HepG2 (cell line): ENCODE results near the gene PDE8B. TPM values are rescaled to one million over a fixed set of nuclear protein-coding genes. Genes with fewer than 3 reads are reported as not detected.
"Not testable (repeated sequence)": the region's sequence is repeated elsewhere in the genome, so short reads cannot be mapped to it uniquely, and the experiment has no call there.

ENCODE experiments used
- ATAC-seq: fragments of 200-7000 bp; cut with Tn5 transposase; 3 replicates; pipeline ENCODE4 v1.9.1; 2020; ENCODE audit warnings: mild to moderate bottlenecking, moderate library complexity
- BruUV-seq: library from RNA; stranded (reverse); fragments of 400-500 nt; replicated peaks from 2 replicates; lab custom pipeline; 2021; lab: Mats Ljungman, UMichigan
- CTCF ChIA-PET: fragments of 300-600 bp; formaldehyde crosslinking; extraction: SDS; loops from one replicate; lab custom pipeline; 2021; ENCODE audit warnings: low total read pairs, inconsistent platforms, low intra/inter-chr PET ratio; lab: Yijun Ruan, JAX
- POLR2A ChIA-PET: fragments of 350-600 bp; sonication (Branson Sonifier 250); formaldehyde crosslinking; loops from one replicate; lab custom pipeline; 2020; ENCODE audit warnings: antibody characterized with exemption, inconsistent platforms; lab: Yijun Ruan, JAX
- DNase-seq: peaks from one replicate; pipeline ENCODE4 v3.0.0-alpha.2; 2015; ENCODE audit warnings: low spot score
- FAIRE-seq: peaks from 3 replicates; lab custom pipeline; 2011; peaks lifted over from hg19 to GRCh38; lab: Jason Lieb, UNC
- H2AFZ ChIP-seq: one replicate; pipeline ENCODE4 v1.6.1; 2011; ENCODE audit warnings: low read length, inconsistent platforms
- H3K27ac ChIP-seq: fragments of 300-600 bp; 3 replicates; pipeline ENCODE4 v1.8.0; 2011; ENCODE audit warnings: mixed run types, mild to moderate bottlenecking, mixed read lengths, low read length, inconsistent platforms; ENCODE audit not compliant: insufficient read depth; ENCODE audit errors: extremely low read length
- H3K27me3 ChIP-seq, 2 experiments: fragments of 200-600 bp in 1 of 2; 2 replicates in 1 of 2; 3 replicates in 1 of 2; pipeline versions ENCODE4 v1.6.0 to v1.8.0; 2011; ENCODE audit warnings: low read length in 2 of 2, mild to moderate bottlenecking in 2 of 2, moderate library complexity in 2 of 2, inconsistent platforms in 1 of 2; ENCODE audit not compliant: insufficient read depth in 2 of 2, control insufficient read depth in 1 of 2
- H3K36me3 ChIP-seq, 2 experiments: fragments of 200-600 bp in 1 of 2; replicated peaks in 1 of 2; 2 replicates in 1 of 2; 3 replicates in 1 of 2; pipeline versions ENCODE4 v1.5.1 to v1.8.0; 2011; ENCODE audit warnings: low read length in 2 of 2, inconsistent platforms in 1 of 2; ENCODE audit not compliant: insufficient read depth in 2 of 2, control insufficient read depth in 1 of 2
- H3K4me1 ChIP-seq: 2 replicates; pipeline ENCODE4 v1.5.1; 2012; ENCODE audit warnings: low read length, inconsistent platforms; ENCODE audit not compliant: insufficient read depth
- H3K4me2 ChIP-seq: 2 replicates; pipeline ENCODE4 v1.6.0; 2011; ENCODE audit warnings: low read depth, low read length, inconsistent platforms
- H3K4me3 ChIP-seq, 3 experiments: fragments of 200-600 bp in 1 of 3; sonication (generic), shearing (Covaris generic) in 1 of 3; replicated peaks in 1 of 3; 2 replicates each; pipeline ENCODE4 v1.5.1; 2011 to 2016; ENCODE audit warnings: low read length in 3 of 3, inconsistent platforms in 2 of 3, low read depth in 2 of 3, mild to moderate bottlenecking in 2 of 3, control low read depth in 1 of 3, mixed read lengths in 1 of 3; ENCODE audit not compliant: insufficient read depth in 1 of 3
- H3K79me2 ChIP-seq: one replicate; pipeline ENCODE4 v1.6.1; 2011; ENCODE audit warnings: low read length, inconsistent platforms; ENCODE audit not compliant: insufficient read depth
- H3K9ac ChIP-seq: 2 replicates; pipeline ENCODE4 v1.6.0; 2011; ENCODE audit warnings: mild to moderate bottlenecking, low read depth, low read length, inconsistent platforms; ENCODE audit not compliant: insufficient read depth
- H3K9me3 ChIP-seq: 2 replicates; pipeline ENCODE4 v1.5.1; 2012; ENCODE audit warnings: mild to moderate bottlenecking, low read length
- H4K20me1 ChIP-seq: 2 replicates; pipeline ENCODE4 v1.6.0; 2011; ENCODE audit warnings: inconsistent platforms, mild to moderate bottlenecking, low read length, moderate library complexity; ENCODE audit not compliant: insufficient read depth
- FOXA1 ChIP-seq, 2 experiments: fragments of 450-650 bp in 1 of 2; sonication (generic) in 1 of 2; formaldehyde crosslinking in 1 of 2; IDR thresholded peaks; 2 replicates each; pipeline versions ENCODE4 v1.4.0 to v1.6.1; 2016 to 2020; ENCODE audit warnings: missing genetic modification reagents in 1 of 2
- WGBS: methylation state at CpG from one replicate; pipeline ENCODE4 v1.1.6; 2017; ENCODE audit warnings: low lambda C conversion rate; 5-methylcytosine and 5-hydroxymethylcytosine counted together
- in situ Hi-C: cut with HindIII; loops from 2 replicates; pipeline ENCODE4 v1.10.0; 2017; ENCODE audit warnings: low pct_unique_long_range_greater_than_20kb; ENCODE audit not compliant: extremely low pct_ligation_motif_present
- intact Hi-C: fragments of 100-400 bp; cut with micrococcal nuclease; formaldehyde crosslinking; loops from one replicate; pipeline ENCODE4 v1.10.0; 2022; ENCODE audit not compliant: unreplicated experiment
- polyA plus RNA-seq, 8 experiments: library from polyadenylated mRNA; depleted of rRNA in 3 of 8; stranded (reverse) in 7 of 8; unstranded in 1 of 8; fragments of >200 nt; fragmentation: Illumina TruSeq in 4 of 8; extraction: Trizol in 4 of 8; gene quantifications; 2 replicates each; pipeline versions ENCODE4 v1.2.1 to v1.2.3, GENCODE V29; 2011 to 2016; ENCODE audit warnings: low read depth in 4 of 8, missing spikeins in 1 of 8, mixed read lengths in 1 of 8; ENCODE audit not compliant: insufficient read depth in 1 of 8
- total RNA-seq, 5 experiments: library from RNA; depleted of rRNA; stranded (reverse); fragments of >200 nt; fragmentation: Illumina TruSeq; extraction: Trizol; gene quantifications; 2 replicates each; pipeline ENCODE4 v1.2.3, GENCODE V29; 2016; ENCODE audit warnings: low read depth in 1 of 5
- TF ChIP-seq, protein P1 (sequence below): sonication (generic); formaldehyde crosslinking; IDR thresholded peaks from 2 replicates; pipeline ENCODE4 v1.4.0; 2020; ENCODE audit warnings: missing genetic modification reagents, borderline replicate concordance
- TF ChIP-seq, protein P2 (sequence below): sonication (generic); formaldehyde crosslinking; IDR thresholded peaks from 2 replicates; pipeline ENCODE4 v1.4.0; 2020; ENCODE audit warnings: missing genetic modification reagents

Gene PDE8B
- total and polyA plus RNA-seq, 2 of the 13 experiments (the other 11 are each of a cell fraction or from before 2014, with no cell fraction given), result 0.07 TPM; not detected in 1

DNA sequence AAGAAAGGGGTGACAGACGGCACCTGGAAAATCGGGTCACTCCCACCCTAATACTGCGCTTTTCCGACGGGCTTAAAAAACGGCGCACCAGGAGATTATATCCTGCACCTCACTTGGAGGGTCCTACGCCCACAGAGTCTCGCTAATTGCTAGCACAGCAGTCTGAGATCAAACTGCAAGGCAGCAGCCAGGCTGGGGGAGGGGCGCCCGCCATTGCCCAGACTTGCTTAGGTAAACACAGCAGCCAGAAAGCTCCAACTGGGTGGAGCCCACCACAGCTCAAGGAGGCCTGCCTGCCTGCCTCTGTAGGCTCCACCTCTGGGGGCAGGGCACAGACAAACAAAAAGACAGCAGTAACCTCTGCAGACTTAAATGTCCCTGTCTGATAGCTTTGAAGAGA, 264.6 kb downstream of the PDE8B start:
- H3K9ac ChIP-seq; H3K4me3 ChIP-seq; BruUV-seq; H3K27me3 ChIP-seq; H3K27ac ChIP-seq; CTCF ChIA-PET; ATAC-seq; in situ Hi-C loops; H4K20me1 ChIP-seq; H3K4me1 ChIP-seq; H3K4me2 ChIP-seq; intact Hi-C loops; H3K79me2 ChIP-seq; H3K36me3 ChIP-seq; FAIRE-seq; H2AFZ ChIP-seq; H3K9me3 ChIP-seq; TF ChIP-seq FOXA1 (IDR thresholded peaks at IDR 0.05): not testable (repeated sequence)
- 0 out of 2 replicates have a peak, but pooled peaks have one; percentile 38 for TF ChIP-seq FOXA1 (CRISPR knock-in tag; IDR thresholded peaks at IDR 0.05)
- TF ChIP-seq, protein P1, sequence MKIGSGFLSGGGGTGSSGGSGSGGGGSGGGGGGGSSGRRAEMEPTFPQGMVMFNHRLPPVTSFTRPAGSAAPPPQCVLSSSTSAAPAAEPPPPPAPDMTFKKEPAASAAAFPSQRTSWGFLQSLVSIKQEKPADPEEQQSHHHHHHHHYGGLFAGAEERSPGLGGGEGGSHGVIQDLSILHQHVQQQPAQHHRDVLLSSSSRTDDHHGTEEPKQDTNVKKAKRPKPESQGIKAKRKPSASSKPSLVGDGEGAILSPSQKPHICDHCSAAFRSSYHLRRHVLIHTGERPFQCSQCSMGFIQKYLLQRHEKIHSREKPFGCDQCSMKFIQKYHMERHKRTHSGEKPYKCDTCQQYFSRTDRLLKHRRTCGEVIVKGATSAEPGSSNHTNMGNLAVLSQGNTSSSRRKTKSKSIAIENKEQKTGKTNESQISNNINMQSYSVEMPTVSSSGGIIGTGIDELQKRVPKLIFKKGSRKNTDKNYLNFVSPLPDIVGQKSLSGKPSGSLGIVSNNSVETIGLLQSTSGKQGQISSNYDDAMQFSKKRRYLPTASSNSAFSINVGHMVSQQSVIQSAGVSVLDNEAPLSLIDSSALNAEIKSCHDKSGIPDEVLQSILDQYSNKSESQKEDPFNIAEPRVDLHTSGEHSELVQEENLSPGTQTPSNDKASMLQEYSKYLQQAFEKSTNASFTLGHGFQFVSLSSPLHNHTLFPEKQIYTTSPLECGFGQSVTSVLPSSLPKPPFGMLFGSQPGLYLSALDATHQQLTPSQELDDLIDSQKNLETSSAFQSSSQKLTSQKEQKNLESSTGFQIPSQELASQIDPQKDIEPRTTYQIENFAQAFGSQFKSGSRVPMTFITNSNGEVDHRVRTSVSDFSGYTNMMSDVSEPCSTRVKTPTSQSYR (CRISPR knock-in tag), result peak; percentile 89
- TF ChIP-seq, protein P2, sequence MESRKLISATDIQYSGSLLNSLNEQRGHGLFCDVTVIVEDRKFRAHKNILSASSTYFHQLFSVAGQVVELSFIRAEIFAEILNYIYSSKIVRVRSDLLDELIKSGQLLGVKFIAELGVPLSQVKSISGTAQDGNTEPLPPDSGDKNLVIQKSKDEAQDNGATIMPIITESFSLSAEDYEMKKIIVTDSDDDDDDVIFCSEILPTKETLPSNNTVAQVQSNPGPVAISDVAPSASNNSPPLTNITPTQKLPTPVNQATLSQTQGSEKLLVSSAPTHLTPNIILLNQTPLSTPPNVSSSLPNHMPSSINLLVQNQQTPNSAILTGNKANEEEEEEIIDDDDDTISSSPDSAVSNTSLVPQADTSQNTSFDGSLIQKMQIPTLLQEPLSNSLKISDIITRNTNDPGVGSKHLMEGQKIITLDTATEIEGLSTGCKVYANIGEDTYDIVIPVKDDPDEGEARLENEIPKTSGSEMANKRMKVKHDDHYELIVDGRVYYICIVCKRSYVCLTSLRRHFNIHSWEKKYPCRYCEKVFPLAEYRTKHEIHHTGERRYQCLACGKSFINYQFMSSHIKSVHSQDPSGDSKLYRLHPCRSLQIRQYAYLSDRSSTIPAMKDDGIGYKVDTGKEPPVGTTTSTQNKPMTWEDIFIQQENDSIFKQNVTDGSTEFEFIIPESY (CRISPR knock-in tag), result peak; percentile 78
- WGBS, result 90% methylated on average over 11 of the region's 11 CpGs
- peak; percentile 4 for DNase-seq
- POLR2A ChIA-PET, result interaction anchor here (1.2 kb wide), 1 partner anchor 17 kb away, joined by 4 read pairs; the partner anchor contains the start of gene WDR41

Other genes starting within 250 kb of the PDE8B start
- 15.5 and 20.2 TPM in 2 replicates for gene AGGF1, start 180.3 kb upstream of the PDE8B start, total RNA-seq (2016; rRNA removed; fragmentation: Illumina TruSeq; extraction: Trizol)
- gene AGGF1, start 180.3 kb upstream of the PDE8B start, polyA plus RNA-seq (2011; rRNA removed), result 10.7 and 12.9 TPM in 2 replicates
- 2.3 and 3.1 TPM in 2 replicates for gene ZBED3, start 123.4 kb upstream of the PDE8B start, total RNA-seq (2016; rRNA removed; fragmentation: Illumina TruSeq; extraction: Trizol)
- 7.6 and 8.1 TPM in 2 replicates for gene ZBED3, start 123.4 kb upstream of the PDE8B start, polyA plus RNA-seq (2011; rRNA removed)